ENCODE results near the gene ANK3. TPM values are rescaled to one million over a fixed set of nuclear protein-coding genes. Genes with fewer than 3 reads are reported as not detected.

The ANK3 gene
- total RNA-seq, 1 donor from 2014 or later: 35.1 TPM

- peaks cover 21% of the 10 kb centered on the region for H3K36me3 Mint-ChIP-seq (ENCODE audit: low read depth)
- TF ChIP-seq, protein P1, sequence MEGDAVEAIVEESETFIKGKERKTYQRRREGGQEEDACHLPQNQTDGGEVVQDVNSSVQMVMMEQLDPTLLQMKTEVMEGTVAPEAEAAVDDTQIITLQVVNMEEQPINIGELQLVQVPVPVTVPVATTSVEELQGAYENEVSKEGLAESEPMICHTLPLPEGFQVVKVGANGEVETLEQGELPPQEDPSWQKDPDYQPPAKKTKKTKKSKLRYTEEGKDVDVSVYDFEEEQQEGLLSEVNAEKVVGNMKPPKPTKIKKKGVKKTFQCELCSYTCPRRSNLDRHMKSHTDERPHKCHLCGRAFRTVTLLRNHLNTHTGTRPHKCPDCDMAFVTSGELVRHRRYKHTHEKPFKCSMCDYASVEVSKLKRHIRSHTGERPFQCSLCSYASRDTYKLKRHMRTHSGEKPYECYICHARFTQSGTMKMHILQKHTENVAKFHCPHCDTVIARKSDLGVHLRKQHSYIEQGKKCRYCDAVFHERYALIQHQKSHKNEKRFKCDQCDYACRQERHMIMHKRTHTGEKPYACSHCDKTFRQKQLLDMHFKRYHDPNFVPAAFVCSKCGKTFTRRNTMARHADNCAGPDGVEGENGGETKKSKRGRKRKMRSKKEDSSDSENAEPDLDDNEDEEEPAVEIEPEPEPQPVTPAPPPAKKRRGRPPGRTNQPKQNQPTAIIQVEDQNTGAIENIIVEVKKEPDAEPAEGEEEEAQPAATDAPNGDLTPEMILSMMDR (IDR thresholded peaks at IDR 0.05): no peak
Measured at GRCh38 chr10:60194421-60194820, 195.3 kb downstream of the ANK3 start.

DNA sequence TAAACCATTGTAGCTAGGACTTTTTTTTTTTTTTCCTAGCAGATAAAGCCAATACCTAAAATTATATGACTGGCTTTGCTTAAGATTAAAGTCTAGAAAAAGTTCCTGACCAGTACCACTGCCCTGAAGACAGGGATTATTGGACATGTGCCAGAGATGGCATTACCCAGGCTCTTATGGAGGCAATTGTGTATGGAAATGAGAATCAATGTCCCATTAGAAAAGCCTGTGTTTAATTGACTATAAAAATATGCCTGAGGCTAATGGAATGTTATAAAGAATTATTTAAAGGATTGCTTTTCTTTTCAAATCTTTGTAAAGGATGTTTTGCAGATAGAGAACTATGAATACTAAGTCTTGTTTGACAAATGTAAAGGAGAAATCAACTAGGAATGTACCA, 196.7 kb downstream of the ANK3 start:
- TF ChIP-seq, protein P1 (IDR thresholded peaks at IDR 0.05): no peak
- Mint-ChIP-seq H3K4me3 (ENCODE audit: unreplicated experiment) (no peak overlapping the region), H3K9me3 (ENCODE audit: low read depth) (peaks cover 7% of the 10 kb centered on the region)

More at GRCh38 chr10:60194421-60194820, 195.3 kb downstream of the ANK3 start:
- no peak for DNase-seq (ENCODE audit: low spot score)
- H3K4me3 Mint-ChIP-seq (ENCODE audit: unreplicated experiment): no peak overlapping the region
- H3K27ac Mint-ChIP-seq (ENCODE audit: unreplicated experiment): no peak overlapping the region
- peaks cover 9% of the 10 kb centered on the region for H3K4me1 Mint-ChIP-seq (ENCODE audit: low read depth)
- H3K27me3 Mint-ChIP-seq (ENCODE audit: low read depth): no peaks in the 10 kb centered on the region
- H3K9me3 Mint-ChIP-seq (ENCODE audit: low read depth): peaks cover 7% of the 10 kb centered on the region

DNA sequence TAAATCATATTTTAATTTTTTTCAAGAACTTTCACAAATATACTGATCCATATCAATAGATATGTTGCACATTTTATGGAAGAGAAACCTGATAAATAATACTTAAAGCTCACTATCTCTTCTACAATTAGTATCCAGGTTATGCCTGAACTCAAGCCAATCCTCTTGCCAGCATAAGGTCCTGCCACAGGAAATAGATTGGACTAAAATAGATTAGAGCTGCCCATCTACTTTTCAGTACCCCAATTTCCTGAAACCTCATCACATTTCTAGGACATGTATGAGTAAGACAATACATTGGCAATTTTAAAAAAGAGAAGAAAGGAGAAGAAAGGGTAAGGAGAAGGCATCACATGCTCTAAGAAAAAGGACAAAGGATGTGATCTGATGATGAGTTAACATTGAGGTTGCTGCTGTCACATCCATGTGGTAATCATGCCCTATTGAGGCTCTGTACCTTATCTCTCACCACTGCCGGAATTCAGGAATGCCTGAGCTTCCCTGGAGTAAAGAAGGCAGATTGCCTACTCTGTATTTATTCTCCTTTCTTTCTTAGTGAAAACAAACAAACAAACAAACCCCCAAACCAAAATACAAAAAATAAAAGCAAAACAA, 199.7 kb downstream of the ANK3 start:
- no peak for DNase-seq (ENCODE audit: low spot score)
- peaks cover 7% of the 10 kb centered on the region for H3K9me3 Mint-ChIP-seq (ENCODE audit: low read depth)
- no peak overlapping the region for H3K4me3 Mint-ChIP-seq (ENCODE audit: unreplicated experiment)
- H3K27me3 Mint-ChIP-seq (ENCODE audit: low read depth): no peaks in the 10 kb centered on the region
- peaks cover 24% of the 10 kb centered on the region for H3K4me1 Mint-ChIP-seq (ENCODE audit: low read depth)
- peaks cover 20% of the 10 kb centered on the region for H3K36me3 Mint-ChIP-seq (ENCODE audit: low read depth)
- TF ChIP-seq, protein P1 (IDR thresholded peaks at IDR 0.05): no peak
- no peak overlapping the region for H3K27ac Mint-ChIP-seq (ENCODE audit: unreplicated experiment)

More for the DNA sequence above, 196.7 kb downstream of the ANK3 start:
- peaks cover 22% of the 10 kb centered on the region for H3K36me3 Mint-ChIP-seq (ENCODE audit: low read depth)
- DNase-seq (ENCODE audit: low spot score): no peak
- H3K4me1 Mint-ChIP-seq (ENCODE audit: low read depth): peaks cover 20% of the 10 kb centered on the region
- no peak overlapping the region for H3K27ac Mint-ChIP-seq (ENCODE audit: unreplicated experiment)
- H3K27me3 Mint-ChIP-seq (ENCODE audit: low read depth): no peaks in the 10 kb centered on the region

DNA sequence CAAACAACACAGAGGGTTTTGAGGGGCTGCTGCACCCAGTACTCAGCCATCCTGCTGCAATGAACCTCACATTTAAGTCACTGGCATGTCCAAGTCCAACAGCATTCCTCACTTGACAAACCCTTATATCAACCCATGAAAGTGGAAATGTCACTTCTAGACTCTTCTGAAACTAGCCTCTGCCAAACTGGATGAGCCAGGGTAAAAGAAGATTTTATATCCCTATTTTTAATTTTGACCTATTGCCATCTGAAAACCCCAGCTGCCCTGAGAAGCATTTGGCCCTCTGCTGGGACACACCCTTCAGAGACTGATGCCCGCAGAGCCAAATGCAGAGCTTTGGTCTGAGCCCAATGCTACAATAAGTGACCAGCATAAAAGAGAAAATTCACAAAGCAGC, 201.1 kb downstream of the ANK3 start:
- H3K27ac Mint-ChIP-seq (ENCODE audit: unreplicated experiment): no peak overlapping the region
- H3K9me3 Mint-ChIP-seq (ENCODE audit: low read depth): peaks cover 14% of the 10 kb centered on the region
- H3K4me1 Mint-ChIP-seq (ENCODE audit: low read depth): peaks cover 36% of the 10 kb centered on the region

GRCh38 chr10:60187691-60188090, 202.0 kb downstream of the ANK3 start:
- Mint-ChIP-seq H3K4me3 (ENCODE audit: unreplicated experiment) (no peak overlapping the region), H3K36me3 (ENCODE audit: low read depth) (peaks cover 14% of the 10 kb centered on the region), H3K4me1 (ENCODE audit: low read depth) (peaks cover 40% of the 10 kb centered on the region), H3K27me3 (ENCODE audit: low read depth) (no peaks in the 10 kb centered on the region), H3K9me3 (ENCODE audit: low read depth) (peaks cover 14% of the 10 kb centered on the region), H3K27ac (ENCODE audit: unreplicated experiment) (no peak overlapping the region)
- TF ChIP-seq, protein P1 (IDR thresholded peaks at IDR 0.05): no peak
- DNase-seq (ENCODE audit: low spot score): no peak

More for the DNA sequence above, 201.1 kb downstream of the ANK3 start:
- no peak overlapping the region for H3K4me3 Mint-ChIP-seq (ENCODE audit: unreplicated experiment)
- TF ChIP-seq, protein P1 (IDR thresholded peaks at IDR 0.05): no peak
- no peaks in the 10 kb centered on the region for H3K27me3 Mint-ChIP-seq (ENCODE audit: low read depth)
- H3K36me3 Mint-ChIP-seq (ENCODE audit: low read depth): peaks cover 14% of the 10 kb centered on the region
- no peak for DNase-seq (ENCODE audit: low spot score)
